Keratinocyte (primary cell): ENCODE results near the gene TIFAB. TPM values are rescaled to one million over a fixed set of nuclear protein-coding genes. Genes with fewer than 3 reads are reported as not detected.

Experiments used
- DNase-seq: peaks from one replicate; pipeline ENCODE4 v3.0.0-alpha.2; 2011; ENCODE audit warnings: low read depth, missing footprints, low spot score
- FAIRE-seq: peaks from 2 replicates; lab custom pipeline; 2011; peaks lifted over from hg19 to GRCh38; lab: Jason Lieb, UNC
- H2AFZ ChIP-seq: 2 replicates; pipeline ENCODE4 v1.6.0; 2012; ENCODE audit warnings: low read length, control low read depth, inconsistent platforms; ENCODE audit not compliant: control insufficient read depth
- H3K27ac ChIP-seq: 2 replicates; pipeline ENCODE4 v1.5.1; 2011; ENCODE audit warnings: low read length; ENCODE audit not compliant: control insufficient read depth, insufficient read depth
- H3K27me3 ChIP-seq: 3 replicates; pipeline ENCODE4 v1.6.0; 2011; ENCODE audit warnings: low read length; ENCODE audit not compliant: control insufficient read depth, insufficient read depth; ENCODE audit errors: extremely low read depth
- H3K36me3 ChIP-seq, 2 experiments: 2 replicates in 1 of 2; 3 replicates in 1 of 2; pipeline ENCODE4 v1.5.1; 2011; ENCODE audit warnings: low read length in 2 of 2, mild to moderate bottlenecking in 1 of 2; ENCODE audit not compliant: control insufficient read depth in 2 of 2, insufficient read depth in 2 of 2; ENCODE audit errors: extremely low read depth in 1 of 2
- H3K4me1 ChIP-seq: 3 replicates; pipeline ENCODE4 v1.5.1; 2011; ENCODE audit warnings: low read length; ENCODE audit not compliant: control insufficient read depth, insufficient read depth; ENCODE audit errors: extremely low read depth
- H3K4me2 ChIP-seq: 3 replicates; pipeline ENCODE4 v1.6.0; 2011; ENCODE audit warnings: low read depth, low read length; ENCODE audit not compliant: control insufficient read depth, insufficient read depth; ENCODE audit errors: extremely low read depth
- H3K4me3 ChIP-seq, 3 experiments: fragments of 200-600 bp in 1 of 3; sonication (generic) in 1 of 3; 2 replicates in 2 of 3; 3 replicates in 1 of 3; pipeline ENCODE4 v1.5.1; 2011 to 2016; ENCODE audit warnings: low read length in 3 of 3, mild to moderate bottlenecking in 3 of 3, control low read depth in 2 of 3, inconsistent platforms in 1 of 3, low read depth in 1 of 3, mixed read lengths in 1 of 3, mixed run types in 1 of 3, moderate library complexity in 1 of 3; ENCODE audit not compliant: control insufficient read depth in 2 of 3, insufficient read depth in 2 of 3; ENCODE audit errors: extremely low read depth in 1 of 3
- H3K79me2 ChIP-seq: 2 replicates; pipeline ENCODE4 v1.6.0; 2012; ENCODE audit warnings: low read length; ENCODE audit not compliant: control insufficient read depth, insufficient read depth
- H3K9ac ChIP-seq: 3 replicates; pipeline ENCODE4 v1.6.0; 2011; ENCODE audit warnings: low read length; ENCODE audit not compliant: control insufficient read depth, insufficient read depth; ENCODE audit errors: extremely low read depth
- H3K9me1 ChIP-seq: 3 replicates; pipeline ENCODE4 v1.6.0; 2011; ENCODE audit warnings: low read length; ENCODE audit not compliant: control insufficient read depth, insufficient read depth; ENCODE audit errors: extremely low read depth
- H3K9me3 ChIP-seq: 2 replicates; pipeline ENCODE4 v1.5.1; 2012; ENCODE audit warnings: low read depth, low read length; ENCODE audit not compliant: control insufficient read depth
- H4K20me1 ChIP-seq: 3 replicates; pipeline ENCODE4 v1.6.0; 2011; ENCODE audit warnings: low read length; ENCODE audit not compliant: control insufficient read depth, insufficient read depth; ENCODE audit errors: extremely low read depth
- EZH2 ChIP-seq: IDR thresholded peaks from one replicate; pipeline ENCODE4 v1.6.1; 2012; ENCODE audit warnings: inconsistent platforms, mild to moderate bottlenecking, low read length, moderate library complexity
- dilution Hi-C: fragments of 300-500 bp; cut with MboI; formaldehyde crosslinking; loops from one replicate; pipeline ENCODE4 v1.7.0; 2020; ENCODE audit warnings: low sequenced_read_pairs; ENCODE audit not compliant: extremely low pct_ligation_motif_present
- polyA plus RNA-seq, 5 experiments: library from polyadenylated mRNA; depleted of rRNA in 3 of 5; stranded (reverse) in 3 of 5; stranded (forward) in 1 of 5; unstranded in 1 of 5; fragments of >200 nt; gene quantifications; 1 replicate in 1 of 5; 2 replicates in 3 of 5; 3 replicates in 1 of 5; pipeline versions ENCODE4 v1.2.1 to v1.2.3, GENCODE V29; 2011 to 2012; ENCODE audit warnings: missing spikeins in 2 of 5, low read depth in 1 of 5, low replicate concordance in 1 of 5
- TF ChIP-seq, protein P1 (sequence below), 3 experiments: IDR thresholded peaks in 1 of 3; conservative IDR thresholded peaks in 1 of 3; optimal IDR thresholded peaks in 1 of 3; 2 replicates in 2 of 3; 3 replicates in 1 of 3; pipeline versions ENCODE3 to v1.5.1; 2011; ENCODE audit warnings: low read length in 3 of 3, mild to moderate bottlenecking in 3 of 3, moderate library complexity in 2 of 3, control low read depth in 1 of 3, inconsistent platforms in 1 of 3; ENCODE audit not compliant: insufficient read depth in 2 of 3; ENCODE audit errors: extremely low read depth in 1 of 3

Gene TIFAB
- polyA plus RNA-seq, 1 donor (not counting 4 experiments of a cell fraction or from before 2014, with no cell fraction given) = not detected

DNA sequence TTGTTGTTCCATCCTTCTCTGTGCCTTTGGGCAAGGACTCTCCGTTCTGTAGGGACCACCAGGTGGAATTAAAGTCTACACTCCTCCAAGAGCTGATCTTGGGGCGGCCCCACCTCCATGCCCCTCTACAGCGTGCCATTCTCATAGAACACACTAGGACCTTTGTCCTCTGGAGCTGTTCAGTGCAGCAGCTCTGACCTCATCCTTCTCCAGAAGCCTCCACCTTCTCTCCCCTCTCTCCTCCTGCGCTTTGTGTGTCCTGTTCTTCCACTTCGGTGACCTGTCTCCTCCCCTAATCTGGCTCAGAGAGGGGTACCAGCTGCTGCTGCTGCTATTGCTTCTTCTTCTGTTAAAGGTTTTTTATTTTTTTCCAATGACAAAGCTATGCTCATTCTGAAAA lies 51.3 kb downstream of the TIFAB start:
- Histone ChIP-seq H3K9me1 (peaks cover 4% of the 10 kb centered on the region), H3K9me3 (no peaks in the 10 kb centered on the region), H3K36me3 (peaks cover 0 to 4% of the 10 kb centered on the region in 2 experiments), H3K4me3 (no peak overlapping the region), H2AFZ (no peak overlapping the region), H3K4me2 (no peak overlapping the region), H3K4me1 (peaks cover 21% of the 10 kb centered on the region), H3K27ac (no peak overlapping the region), H3K9ac (no peak overlapping the region), H3K27me3 (no peaks in the 10 kb centered on the region), H4K20me1 (peaks cover 8% of the 10 kb centered on the region), H3K79me2 (peaks cover 32% of the 10 kb centered on the region)
- FAIRE-seq (no peak), DNase-seq (no peak)
- dilution Hi-C loops = no loop called here
- TF ChIP-seq, protein P1, sequence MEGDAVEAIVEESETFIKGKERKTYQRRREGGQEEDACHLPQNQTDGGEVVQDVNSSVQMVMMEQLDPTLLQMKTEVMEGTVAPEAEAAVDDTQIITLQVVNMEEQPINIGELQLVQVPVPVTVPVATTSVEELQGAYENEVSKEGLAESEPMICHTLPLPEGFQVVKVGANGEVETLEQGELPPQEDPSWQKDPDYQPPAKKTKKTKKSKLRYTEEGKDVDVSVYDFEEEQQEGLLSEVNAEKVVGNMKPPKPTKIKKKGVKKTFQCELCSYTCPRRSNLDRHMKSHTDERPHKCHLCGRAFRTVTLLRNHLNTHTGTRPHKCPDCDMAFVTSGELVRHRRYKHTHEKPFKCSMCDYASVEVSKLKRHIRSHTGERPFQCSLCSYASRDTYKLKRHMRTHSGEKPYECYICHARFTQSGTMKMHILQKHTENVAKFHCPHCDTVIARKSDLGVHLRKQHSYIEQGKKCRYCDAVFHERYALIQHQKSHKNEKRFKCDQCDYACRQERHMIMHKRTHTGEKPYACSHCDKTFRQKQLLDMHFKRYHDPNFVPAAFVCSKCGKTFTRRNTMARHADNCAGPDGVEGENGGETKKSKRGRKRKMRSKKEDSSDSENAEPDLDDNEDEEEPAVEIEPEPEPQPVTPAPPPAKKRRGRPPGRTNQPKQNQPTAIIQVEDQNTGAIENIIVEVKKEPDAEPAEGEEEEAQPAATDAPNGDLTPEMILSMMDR (optimal IDR thresholded peaks at IDR 0.05 in 1 of 3, IDR thresholded peaks at IDR 0.05 in 1 of 3, conservative IDR thresholded peaks at IDR 0.05 in 1 of 3; ENCODE audit: extremely low read depth in 1 of 3, insufficient read depth in 2 of 3, low read length in 3 of 3) = no peak

DNA sequence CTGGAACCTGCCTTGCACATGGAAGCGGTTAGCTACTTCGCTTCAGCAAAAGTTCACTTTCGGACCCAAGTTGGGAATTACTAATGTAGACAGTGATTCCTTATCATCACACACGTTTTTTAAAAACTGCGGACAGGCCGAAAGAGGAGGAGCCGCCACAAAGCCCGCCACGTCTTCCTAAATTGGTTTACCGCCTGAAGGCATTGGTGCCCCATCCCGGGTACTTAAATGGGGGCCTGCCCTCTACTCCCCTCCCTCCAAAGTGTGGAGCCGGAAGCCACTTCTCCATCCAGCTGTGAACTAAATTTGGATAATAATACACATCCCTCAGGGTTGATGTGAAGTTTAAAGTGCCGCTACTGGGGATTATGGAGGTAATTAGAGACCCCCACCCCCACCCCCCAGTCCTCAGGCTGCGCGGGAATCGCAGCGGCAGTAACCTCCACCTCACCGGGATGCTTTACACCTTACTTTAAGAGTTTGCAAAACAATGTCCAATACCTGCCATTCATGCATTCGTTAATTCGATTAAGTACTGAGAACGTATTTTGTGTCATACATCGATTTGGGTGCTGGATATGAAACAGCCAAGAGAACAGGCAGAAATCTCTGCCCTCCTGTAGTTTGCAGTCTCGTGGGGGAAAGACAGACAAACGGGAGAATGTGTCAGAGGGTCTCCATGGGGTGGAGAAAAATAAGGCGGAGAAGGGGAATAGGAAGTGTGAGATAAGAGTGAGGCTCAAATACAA lies 52.2 kb downstream of the TIFAB start:
- Histone ChIP-seq H2AFZ (peak overlapping the region; percentile 95), H3K27ac (peak overlapping the region; percentile 80), H3K9ac (peak overlapping the region; percentile 88), H3K9me3 (no peaks in the 10 kb centered on the region), H3K79me2 (peaks cover 41% of the 10 kb centered on the region), H3K9me1 (peaks cover 10% of the 10 kb centered on the region), H3K4me1 (peaks cover 30% of the 10 kb centered on the region), H3K4me3 (peak overlapping the region; percentile 76 to 87 (median 80)), H4K20me1 (peaks cover 14% of the 10 kb centered on the region), H3K4me2 (peak overlapping the region; percentile 84), H3K27me3 (no peaks in the 10 kb centered on the region), H3K36me3 (peaks cover 0 to 4% of the 10 kb centered on the region in 2 experiments)
- TF ChIP-seq, protein P1 (optimal IDR thresholded peaks at IDR 0.05 in 1 of 3, IDR thresholded peaks at IDR 0.05 in 1 of 3, conservative IDR thresholded peaks at IDR 0.05 in 1 of 3; ENCODE audit: extremely low read depth in 1 of 3, insufficient read depth in 2 of 3, low read length in 3 of 3) = no peak
- no peak for TF ChIP-seq EZH2
- FAIRE-seq (no peak), DNase-seq (no peak)
- dilution Hi-C loops = no loop called here
